HT-29 (cell line): Measurements from ENCODE around the gene POLDIP2. TPM values are rescaled to one million over a fixed set of nuclear protein-coding genes. Genes with fewer than 3 reads are reported as not detected.

ENCODE experiments used
- DNase-seq: peaks from one replicate; pipeline ENCODE4 v3.0.0-alpha.2; 2015; ENCODE audit warnings: low spot score
- total RNA-seq: library from RNA; depleted of rRNA; stranded (reverse); fragments of >200 nt; shearing (Covaris generic); gene quantifications from 2 replicates; pipeline ENCODE4 v1.2.3, GENCODE V29; 2014; rRNA removed

Gene POLDIP2
- total RNA-seq, 1 experiment from 2014 or later = 146 TPM

- DNase-seq = no peak
These were observed 40.0 kb downstream of the POLDIP2 start for GRCh38 chr17:28317099-28317965.

GRCh38 chr17:28315846-28316705 is 41.3 kb downstream of the POLDIP2 start:
- DNase-seq = no peak

GRCh38 chr17:28313841-28314240 is 43.5 kb downstream of the POLDIP2 start:
- DNase-seq = no peak

GRCh38 chr17:28306954-28307401 is 50.3 kb downstream of the POLDIP2 start:
- DNase-seq = no peak

DNA sequence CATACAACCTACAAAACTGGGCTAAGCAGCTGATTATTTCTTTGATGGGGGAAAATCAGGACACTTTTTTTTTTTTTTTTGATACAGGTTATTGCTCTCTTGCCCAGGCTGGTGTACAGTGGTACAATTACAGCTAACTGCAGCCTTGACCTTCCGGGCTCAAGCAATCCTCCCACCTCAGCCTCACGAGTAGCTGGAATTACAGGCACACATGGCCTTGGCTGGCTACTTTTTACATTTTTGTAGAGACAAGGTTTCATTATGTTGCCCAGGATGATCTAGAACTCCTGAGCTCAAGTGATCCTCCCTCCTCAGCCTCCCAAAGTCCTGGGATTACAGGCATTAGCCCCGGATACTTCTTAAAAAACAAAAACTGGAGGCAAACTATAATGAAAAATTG is 58.9 kb downstream of the POLDIP2 start:
- DNase-seq = no peak

Other genes with a start within 250 kb of the POLDIP2 start
- gene TMEM97, start 38.3 kb downstream of the POLDIP2 start, total RNA-seq = 151 TPM in 2 replicates
- gene IFT20, start 22.1 kb downstream of the POLDIP2 start, total RNA-seq = 28.0 and 33.2 TPM in 2 replicates
- 32.8 and 36.8 TPM in 2 replicates for gene TNFAIP1, start 21.8 kb downstream of the POLDIP2 start, total RNA-seq
- not detected in 2 replicates for gene SEBOX, start 7.7 kb upstream of the POLDIP2 start, total RNA-seq
- not detected in 2 replicates for gene VTN, start 12.8 kb upstream of the POLDIP2 start, total RNA-seq
- 8.0 and 8.6 TPM in 2 replicates for gene SARM1, start 14.2 kb upstream of the POLDIP2 start, total RNA-seq
- gene SLC46A1, start 48.7 kb upstream of the POLDIP2 start, total RNA-seq = 5.0 and 5.1 TPM in 2 replicates
- gene SLC13A2, start 116.1 kb upstream of the POLDIP2 start, total RNA-seq = not detected in 2 replicates
- not detected in 2 replicates for gene FOXN1, start 148.8 kb upstream of the POLDIP2 start, total RNA-seq
- gene UNC119, start 195.1 kb upstream of the POLDIP2 start, total RNA-seq = 28.9 and 36.7 TPM in 2 replicates
- gene PIGS, start 214.0 kb upstream of the POLDIP2 start, total RNA-seq = 62.5 and 65.8 TPM in 2 replicates
- gene ALDOC, start 219.4 kb upstream of the POLDIP2 start, total RNA-seq = 43.5 and 46.9 TPM in 2 replicates
- 62.5 and 71.2 TPM in 2 replicates for gene SPAG5, start 241.5 kb upstream of the POLDIP2 start, total RNA-seq